NCI-H1048 (cell line): ENCODE data around the gene TRIM49D1.
"Not testable (repeated sequence)": the region's sequence is repeated elsewhere in the genome, so short reads cannot be mapped to it uniquely, and the experiment has no call there.

ENCODE experiments used
- DNase-seq: peaks from one replicate; lab custom pipeline; 2025; lab: John Stamatoyannopoulos, UW

Gene TRIM49D1, protein sequence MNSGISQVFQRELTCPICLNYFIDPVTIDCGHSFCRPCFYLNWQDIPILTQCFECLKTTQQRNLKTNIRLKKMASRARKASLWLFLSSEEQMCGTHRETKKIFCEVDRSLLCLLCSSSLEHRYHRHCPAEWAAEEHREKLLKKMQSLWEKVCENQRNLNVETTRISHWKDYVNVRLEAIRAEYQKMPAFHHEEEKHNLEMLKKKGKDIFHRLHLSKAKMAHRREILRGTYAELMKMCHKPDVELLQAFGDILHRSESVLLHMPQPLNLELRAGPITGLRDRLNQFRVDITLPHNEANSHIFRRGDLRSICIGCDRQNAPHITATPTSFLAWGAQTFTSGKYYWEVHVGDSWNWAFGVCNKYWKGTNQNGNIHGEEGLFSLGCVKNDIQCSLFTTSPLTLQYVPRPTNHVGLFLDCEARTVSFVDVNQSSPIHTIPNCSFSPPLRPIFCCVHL

DNA sequence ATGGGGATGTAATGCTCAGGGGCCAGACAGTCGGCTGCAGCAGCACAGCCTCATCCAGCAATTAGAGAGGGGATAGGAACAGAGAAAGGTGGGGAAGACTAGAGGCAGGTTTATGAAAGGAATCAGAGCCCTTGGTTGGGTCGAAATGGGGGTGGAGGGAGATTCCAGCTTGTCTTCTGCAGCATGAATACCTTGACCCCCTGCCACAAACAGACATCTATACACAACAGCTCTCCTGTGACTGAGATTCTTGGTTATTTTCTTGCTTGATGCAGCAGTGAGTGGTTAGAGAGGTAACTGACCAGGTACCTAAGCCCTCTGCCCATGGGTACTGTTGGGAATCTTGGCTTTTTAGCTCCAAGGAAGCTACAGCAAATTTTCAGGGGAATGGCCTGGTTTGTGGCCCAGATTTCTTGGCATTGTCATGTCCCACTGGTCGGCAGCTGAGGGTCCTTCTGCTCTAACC lies at the start of gene TRIM49D1:
TSS of gene TRIM49D1 (minus strand) at position 51 of the 466 bp plus-strand sequence. CDS start 4,535 bp downstream, outside the sequence.
- no peak for DNase-seq

DNA sequence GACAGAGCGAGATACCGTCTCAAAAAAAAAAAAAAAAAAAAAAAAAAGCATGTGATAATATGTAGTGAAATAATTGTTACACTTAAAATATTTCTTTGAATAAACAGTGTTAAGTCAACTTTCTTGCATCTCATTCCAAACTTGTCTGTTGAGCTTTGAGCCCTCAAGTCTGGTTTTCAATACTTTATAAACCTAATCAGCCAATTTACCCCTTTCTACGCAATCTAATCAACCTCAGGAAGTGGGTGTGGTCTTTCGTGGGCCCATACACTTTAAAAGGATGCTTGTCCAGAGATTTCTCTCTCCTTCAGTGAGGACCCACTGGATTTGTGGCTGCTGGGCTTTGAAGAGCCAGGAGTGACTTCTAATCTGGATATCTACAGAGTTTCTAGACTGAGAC lies 43.7 kb upstream of the TRIM49D1 start, which contains the start of gene TRIM64:
TSS of gene TRIM64 (plus strand) at position 301 of the 400 bp plus-strand sequence. CDS start 2,467 bp downstream, outside the sequence.
- not testable (repeated sequence) for DNase-seq

DNA sequence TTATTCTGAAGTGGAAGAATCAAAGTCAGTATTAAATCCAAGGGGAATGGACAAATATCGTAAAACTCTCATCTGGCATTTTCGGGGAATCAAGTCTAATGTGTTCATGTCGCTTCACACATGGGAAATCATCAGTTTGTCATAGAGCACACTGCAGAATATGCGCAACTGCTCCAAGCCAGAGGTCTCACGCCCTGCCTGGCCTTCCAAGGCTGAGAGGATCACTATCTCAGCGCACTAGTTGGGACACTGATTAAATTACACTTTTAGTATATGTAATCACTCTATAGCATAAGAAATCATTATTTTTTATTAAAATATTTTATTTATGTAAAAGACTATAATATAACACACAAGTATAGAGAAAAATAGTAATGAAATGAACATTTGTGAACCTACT lies 38.8 kb upstream of the TRIM49D1 start:
- not testable (repeated sequence) for DNase-seq

DNA sequence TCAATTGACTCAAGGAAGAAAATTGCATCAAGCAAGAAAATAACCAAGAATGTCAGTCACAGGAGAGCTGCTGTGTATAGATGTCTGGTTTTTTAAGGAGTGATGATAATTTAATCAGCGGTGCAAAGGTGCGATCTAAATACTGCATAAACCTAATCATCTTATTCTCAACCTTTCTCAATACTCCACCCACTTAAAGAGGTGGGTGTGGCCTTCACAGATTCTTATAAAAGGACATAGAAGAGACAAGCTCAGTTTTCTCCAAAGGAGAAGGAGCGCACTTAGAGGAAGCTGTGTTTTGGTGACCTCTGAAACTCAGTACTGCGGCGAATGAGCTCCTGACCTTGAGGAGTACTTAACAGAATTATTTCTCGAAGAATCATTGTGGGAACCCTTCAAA lies 1.7 kb upstream of the TRIM49D1 start, which contains the start of gene TRIM49D2:
TSS of gene TRIM49D2 (plus strand) at position 301 of the 400 bp plus-strand sequence. CDS start 2,698 bp downstream, outside the sequence.
- DNase-seq = not testable (repeated sequence)

DNA sequence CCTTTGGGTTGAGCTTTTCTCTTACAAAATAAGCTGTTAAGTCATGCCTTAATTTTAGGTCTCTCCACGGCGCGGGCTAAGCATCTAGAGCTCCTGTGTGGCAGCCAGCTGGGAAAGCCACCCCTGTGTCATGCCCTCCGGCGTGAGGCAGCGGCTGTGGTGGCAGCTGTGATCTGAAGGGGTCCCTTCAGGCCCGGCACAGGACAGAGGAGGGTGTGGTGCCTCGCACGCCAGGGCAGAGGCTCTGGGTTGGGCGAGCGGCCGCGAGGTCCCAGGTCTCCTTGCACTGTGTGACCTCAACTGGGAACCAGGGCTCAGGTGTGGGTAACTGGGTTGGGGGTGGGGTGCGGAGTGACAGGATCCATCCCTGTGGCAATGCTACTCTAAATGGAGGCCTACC lies 21.2 kb downstream of the TRIM49D1 start:
- not testable (repeated sequence) for DNase-seq

DNA sequence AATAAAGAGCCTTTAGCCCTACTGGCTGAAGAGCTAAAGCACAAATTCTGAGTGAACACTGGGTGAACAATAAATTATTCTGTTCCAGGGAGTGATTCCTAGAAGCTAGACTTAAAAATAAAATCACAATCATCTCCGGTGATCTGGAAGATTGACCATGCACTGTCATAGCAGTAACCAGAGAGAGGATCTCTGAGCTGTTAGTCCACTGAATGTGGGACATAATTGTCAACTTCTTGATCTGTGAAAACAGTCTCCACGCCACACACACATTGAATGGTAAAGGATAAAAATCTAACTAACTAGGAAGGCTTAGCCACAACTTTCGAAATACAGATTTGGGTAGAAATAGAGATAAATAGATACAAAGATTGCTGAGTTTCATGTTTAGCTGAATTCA lies 28.8 kb downstream of the TRIM49D1 start:
- not testable (repeated sequence) for DNase-seq

DNA sequence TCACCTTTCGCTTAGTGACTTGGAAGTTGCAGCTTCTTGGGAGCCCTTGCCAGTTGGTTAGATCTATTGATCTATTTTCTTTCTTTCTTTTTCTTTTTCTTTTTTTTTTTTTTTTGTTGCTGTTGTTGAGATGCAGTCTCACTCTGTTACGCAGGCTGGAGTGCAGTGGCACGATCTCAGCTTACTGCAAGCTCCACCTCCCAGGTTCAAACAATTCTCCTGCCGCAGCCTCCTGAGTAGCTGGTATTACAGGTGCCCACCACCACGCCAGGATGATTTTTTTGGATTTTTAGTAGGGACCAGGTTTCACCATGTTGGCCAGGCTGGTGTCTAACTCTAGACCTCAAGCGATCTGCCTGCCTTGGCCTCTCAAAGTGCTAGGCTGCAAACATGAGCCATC lies 44.5 kb downstream of the TRIM49D1 start:
- DNase-seq = not testable (repeated sequence)

DNA sequence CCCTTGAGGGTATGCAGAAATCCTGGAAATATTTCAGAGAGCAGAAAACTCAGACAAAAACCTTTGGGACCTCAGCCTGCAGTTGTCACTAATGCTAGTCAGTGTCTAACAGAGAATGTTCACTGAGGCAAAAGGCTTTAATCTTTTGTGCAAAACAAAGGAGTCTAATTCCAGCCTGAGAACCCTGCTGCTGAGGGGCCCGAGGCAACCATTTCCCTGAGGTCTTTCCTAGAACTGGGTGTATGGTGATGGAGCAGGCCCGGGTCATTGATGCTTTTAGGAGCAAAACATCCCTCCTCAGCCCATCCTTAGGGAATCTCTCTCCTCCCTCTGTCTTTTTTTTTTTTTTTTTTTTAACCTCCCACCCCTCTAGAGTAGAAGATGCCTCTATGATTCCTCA lies 49.5 kb downstream of the TRIM49D1 start:
- DNase-seq = not testable (repeated sequence)

DNA sequence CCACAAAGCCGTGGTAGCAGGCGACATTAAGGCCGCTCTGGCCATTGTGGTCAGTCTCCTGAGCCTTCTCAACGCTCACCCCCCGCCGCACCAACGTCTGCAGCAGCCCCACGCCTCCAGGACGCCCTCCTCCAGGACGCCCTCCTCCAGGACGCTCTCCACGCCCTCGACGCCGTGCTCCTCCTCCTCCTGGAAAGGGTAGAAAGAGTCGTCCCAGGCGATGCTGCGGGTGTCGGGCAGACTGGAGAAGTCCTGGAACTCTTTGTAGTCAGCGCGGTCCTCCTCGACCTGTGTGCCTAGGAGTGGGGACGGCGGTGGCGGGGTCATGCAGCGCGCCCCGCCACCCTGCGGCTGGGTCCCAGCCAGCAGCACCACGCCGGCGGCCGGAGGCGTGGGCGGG lies 56.8 kb downstream of the TRIM49D1 start:
- DNase-seq = not testable (repeated sequence)

DNA sequence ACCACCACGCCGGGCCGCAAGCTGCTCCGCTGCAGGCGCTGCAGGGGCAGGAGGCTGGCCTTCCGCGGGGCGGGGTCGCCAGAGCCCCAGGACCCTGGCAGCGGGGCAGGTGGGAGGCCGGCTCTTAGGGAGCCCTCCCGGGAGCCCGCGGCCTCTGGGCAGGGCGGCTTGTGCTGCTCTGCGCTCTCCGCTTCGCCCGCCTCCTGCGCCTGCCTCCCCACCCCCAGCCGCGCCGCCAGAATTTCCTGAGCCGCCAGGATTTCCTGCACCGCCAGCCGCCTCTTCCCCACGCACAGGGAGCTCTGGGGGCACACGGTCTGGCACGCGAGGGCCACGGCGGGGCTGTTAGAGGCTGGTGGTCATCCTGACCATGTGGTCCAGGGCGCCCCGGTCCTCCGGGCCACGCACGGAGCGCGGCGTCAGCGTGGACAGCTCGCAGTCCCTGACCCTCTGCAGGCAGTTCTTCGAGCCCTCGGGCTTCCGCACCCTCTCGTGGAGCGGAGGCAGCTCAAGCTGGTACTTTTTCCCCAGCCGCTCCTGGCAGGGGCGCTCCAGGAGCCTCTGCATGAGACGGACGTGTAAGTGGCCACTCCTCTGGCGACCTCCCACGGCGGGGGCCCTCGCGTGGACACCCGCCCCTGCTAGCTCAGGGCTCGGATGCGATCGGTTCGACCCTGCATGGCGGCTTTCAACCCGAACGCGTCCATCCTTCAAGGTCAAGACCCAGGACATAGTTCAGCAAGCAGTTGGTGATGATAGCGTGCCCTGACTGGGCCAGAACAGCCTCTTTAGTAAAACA lies 57.9 kb downstream of the TRIM49D1 start:
- DNase-seq = not testable (repeated sequence)
